GM21447 (cell line): ENCODE results near the gene ZBTB32.
"Not testable (repeated sequence)": the region's sequence is repeated elsewhere in the genome, so short reads cannot be mapped to it uniquely, and the experiment has no call there.

ENCODE experiments used
- ATAC-seq: cut with Tn5 transposase; IDR thresholded peaks from one replicate; pipeline ENCODE4 v1.9.1; 2021; ENCODE audit not compliant: unreplicated experiment

ZBTB32 gene

DNA sequence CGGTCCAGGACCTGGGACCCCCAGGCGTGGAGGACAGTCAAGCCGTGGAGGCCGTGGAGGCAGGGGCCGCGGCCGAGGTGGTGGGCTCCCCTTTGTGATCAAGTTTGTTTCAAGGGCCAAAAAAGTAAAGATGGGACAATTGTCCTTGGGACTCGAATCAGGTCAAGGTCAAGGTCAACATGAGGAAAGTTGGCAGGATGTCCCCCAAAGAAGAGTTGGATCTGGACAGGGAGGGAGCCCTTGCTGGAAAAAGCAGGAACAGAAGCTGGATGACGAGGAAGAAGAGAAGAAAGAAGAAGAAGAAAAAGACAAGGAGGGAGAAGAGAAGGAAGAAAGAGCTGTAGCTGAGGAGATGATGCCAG, 15.8 kb downstream of the ZBTB32 start:
- no peak for ATAC-seq

DNA sequence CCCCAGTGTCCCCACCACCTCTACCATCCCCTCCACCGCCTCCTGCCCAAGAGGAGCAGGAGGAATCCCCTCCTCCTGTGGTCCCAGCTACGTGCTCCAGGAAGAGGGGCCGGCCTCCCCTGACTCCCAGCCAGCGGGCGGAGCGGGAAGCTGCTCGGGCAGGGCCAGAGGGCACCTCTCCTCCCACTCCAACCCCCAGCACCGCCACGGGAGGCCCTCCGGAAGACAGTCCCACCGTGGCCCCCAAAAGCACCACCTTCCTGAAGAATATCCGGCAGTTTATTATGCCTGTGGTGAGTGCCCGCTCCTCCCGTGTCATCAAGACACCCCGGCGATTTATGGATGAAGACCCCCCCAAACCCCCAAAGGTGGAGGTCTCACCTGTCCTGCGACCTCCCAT, 16.3 kb downstream of the ZBTB32 start:
- ATAC-seq: no peak

DNA sequence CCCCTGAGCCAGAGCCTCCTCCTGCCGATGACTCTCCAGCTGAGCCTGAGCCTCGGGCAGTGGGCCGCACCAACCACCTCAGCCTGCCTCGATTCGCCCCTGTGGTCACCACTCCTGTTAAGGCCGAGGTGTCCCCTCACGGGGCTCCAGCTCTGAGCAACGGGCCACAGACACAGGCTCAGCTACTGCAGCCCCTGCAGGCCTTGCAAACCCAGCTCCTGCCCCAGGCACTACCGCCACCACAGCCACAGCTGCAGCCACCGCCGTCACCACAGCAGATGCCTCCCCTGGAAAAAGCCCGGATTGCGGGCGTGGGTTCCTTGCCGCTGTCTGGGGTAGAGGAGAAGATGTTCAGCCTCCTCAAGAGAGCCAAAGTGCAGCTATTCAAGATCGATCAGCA, 17.0 kb downstream of the ZBTB32 start:
- no peak for ATAC-seq

- ATAC-seq: no peak
Measured at GRCh38 chr19:35722461-35722860, 18.1 kb downstream of the ZBTB32 start.

GRCh38 chr19:35722897-35723296, 18.5 kb downstream of the ZBTB32 start:
- no peak for ATAC-seq

DNA sequence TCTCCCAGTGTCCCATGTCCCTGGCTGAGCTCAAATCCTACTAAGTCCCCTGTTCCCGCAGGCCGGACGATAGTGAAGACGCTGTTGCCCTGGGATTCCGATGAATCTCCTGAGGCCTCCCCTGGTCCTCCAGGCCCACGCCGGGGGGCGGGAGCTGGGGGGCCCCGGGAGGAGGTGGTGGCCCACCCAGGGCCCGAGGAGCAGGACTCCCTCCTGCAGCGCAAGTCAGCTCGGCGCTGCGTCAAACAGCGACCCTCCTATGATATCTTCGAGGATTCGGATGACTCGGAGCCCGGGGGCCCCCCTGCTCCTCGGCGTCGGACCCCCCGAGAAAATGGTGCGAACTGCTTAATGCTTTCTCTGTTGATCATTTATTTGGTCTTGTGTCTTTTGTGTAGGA, 19.3 kb downstream of the ZBTB32 start:
- no peak for ATAC-seq

DNA sequence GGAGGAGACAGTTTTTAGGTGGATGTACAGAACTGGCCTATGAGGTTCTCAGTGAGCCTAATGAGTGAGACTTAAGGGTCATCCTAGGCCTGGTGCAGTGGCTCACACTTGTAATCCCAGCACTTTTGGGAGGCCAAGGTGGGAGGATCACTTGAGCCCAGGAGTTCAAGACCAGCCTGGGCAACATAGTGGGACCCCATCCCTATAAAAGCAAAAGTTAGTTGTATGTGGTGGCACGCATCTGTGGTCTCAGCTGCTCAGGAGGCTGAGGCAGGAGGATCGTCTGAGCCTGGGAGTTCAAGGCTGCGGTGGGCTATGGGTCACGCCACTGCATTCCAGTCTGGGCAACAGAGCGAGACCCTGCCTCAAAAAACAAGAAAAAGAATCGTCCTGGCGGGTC, 19.8 kb downstream of the ZBTB32 start:
- not testable (repeated sequence) for ATAC-seq

- ATAC-seq: no peak
Measured at GRCh38 chr19:35724560-35724959, 20.2 kb downstream of the ZBTB32 start.

DNA sequence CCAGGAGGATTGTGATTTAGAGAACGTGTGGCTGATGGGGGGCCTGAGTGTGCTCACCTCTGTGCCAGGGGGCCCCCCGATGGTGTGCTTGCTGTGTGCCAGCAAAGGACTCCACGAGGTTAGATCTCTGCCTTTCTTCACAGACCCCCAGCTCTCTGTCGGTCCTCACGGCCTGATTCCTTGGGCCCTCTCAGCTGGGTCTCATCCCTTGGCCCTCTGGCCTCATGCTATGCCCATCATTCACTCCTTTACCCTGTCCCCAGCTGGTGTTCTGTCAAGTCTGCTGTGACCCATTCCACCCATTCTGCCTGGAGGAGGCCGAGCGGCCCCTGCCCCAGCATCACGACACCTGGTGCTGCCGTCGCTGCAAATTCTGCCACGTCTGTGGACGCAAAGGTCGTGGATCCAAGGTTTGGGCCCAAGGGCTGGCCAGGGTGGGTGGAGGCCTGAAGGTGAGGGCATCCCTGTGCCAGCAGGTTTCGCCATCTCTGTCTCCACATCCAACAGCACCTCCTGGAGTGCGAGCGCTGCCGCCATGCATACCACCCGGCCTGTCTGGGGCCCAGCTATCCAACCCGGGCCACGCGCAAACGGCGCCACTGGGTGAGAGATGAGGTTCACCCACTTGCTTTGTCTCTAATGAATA, 21.0 kb downstream of the ZBTB32 start:
- no peak for ATAC-seq

- ATAC-seq: no peak
Measured at GRCh38 chr19:35727053-35727955, 22.9 kb downstream of the ZBTB32 start.

DNA sequence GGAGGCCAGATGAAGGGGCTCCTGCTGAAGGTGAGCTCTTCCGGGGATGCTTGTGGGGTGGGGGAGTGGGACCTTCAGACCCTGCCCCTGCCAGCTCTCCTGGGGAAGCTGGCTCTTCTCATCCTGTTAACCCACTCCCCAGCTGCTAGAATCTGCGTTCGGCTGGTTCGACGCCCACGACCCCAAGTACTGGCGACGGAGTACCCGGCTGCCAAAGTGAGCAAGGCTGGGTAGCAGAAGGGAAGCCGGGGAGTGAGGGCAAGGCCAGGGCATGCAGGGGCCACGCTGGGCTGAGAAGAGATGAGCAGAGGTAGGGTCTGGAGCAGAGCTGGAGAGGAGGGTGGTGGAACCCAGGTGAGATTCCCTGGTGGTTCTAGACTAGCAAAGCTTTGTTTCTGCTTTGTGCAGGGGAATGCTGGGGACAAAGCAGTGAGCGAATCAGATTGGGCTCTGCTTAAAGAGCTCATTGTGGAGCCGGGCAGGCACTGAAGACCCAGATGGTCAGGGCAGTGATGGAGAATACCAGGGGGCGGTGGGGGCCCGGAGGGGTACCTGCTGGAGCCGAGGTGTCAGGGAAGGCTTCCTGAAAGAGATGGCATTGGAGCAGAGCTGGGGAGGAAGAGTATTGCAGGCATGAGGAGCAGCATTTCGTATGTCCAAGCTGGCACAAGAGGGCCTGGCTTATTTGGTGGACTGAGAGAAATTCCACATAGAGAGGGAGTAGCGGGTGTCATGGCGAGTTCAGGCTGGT, 23.8 kb downstream of the ZBTB32 start:
- no peak for ATAC-seq

- no peak for ATAC-seq
Measured at GRCh38 chr19:35729021-35729420, 24.7 kb downstream of the ZBTB32 start.

- ATAC-seq: no peak
Measured at GRCh38 chr19:35729763-35730162, 25.4 kb downstream of the ZBTB32 start.

GRCh38 chr19:35730326-35730725, 26.0 kb downstream of the ZBTB32 start:
- no peak for ATAC-seq

GRCh38 chr19:35731353-35731752, 27.0 kb downstream of the ZBTB32 start:
- ATAC-seq: no peak

GRCh38 chr19:35731779-35732405, 27.5 kb downstream of the ZBTB32 start:
- no peak for ATAC-seq

- ATAC-seq: no peak
Measured at GRCh38 chr19:35732540-35733179, 28.3 kb downstream of the ZBTB32 start.

- no peak for ATAC-seq
Measured at GRCh38 chr19:35733180-35734125, 29.1 kb downstream of the ZBTB32 start.

GRCh38 chr19:35734273-35734672, 29.9 kb downstream of the ZBTB32 start:
- ATAC-seq: no peak

- ATAC-seq: no peak
Measured at GRCh38 chr19:35734889-35735288, 30.5 kb downstream of the ZBTB32 start.
